Right hindlimb (tissue), 1 donor: ENCODE measurements around the gene VWA2.

Experiments used
- DNase-seq: peaks from one replicate; pipeline ENCODE4 v3.0.0-alpha.2; 2018

The VWA2 gene

GRCh38 chr10:114278140-114278883, 39.3 kb downstream of the VWA2 start:
- no peak for DNase-seq

DNA sequence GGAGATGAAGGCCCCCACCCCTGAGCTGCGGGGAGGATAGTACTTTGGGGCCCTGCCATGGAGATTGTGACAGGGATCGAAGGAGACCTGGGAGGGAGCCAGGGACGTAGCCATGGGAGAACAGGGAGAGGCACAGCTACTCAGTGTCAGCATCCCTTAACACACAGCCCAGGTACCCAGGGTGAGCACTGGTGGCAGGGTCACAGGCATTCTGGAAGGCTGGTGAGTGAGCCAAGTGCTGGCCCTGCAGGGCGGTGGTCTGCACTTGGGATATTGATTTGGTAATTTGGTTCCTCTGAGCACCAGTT, 39.8 kb downstream of the VWA2 start:
- DNase-seq: no peak

- DNase-seq: no peak
These were observed 40.2 kb downstream of the VWA2 start for GRCh38 chr10:114279289-114279688.

GRCh38 chr10:114279901-114280644, 41.0 kb downstream of the VWA2 start:
- no peak for DNase-seq

DNA sequence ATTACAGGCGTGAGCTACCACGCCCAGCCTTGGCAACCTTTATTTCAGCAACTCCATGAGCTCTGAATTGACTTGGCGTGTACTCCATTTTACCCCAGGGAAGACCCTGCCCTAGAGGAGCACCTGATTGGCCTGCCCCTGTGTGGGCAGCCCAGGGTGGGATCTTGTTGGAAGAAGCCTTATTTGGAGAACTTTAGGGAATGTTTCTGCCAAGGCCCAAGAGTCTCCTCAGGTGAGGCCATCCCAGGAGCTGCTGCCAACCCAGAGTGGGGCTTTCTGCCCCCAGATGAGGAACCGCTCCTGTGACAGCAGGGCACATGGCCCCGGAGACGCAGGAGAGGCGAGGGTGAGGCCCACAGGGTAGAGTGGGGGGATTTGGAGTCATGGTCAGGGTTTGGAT, 42.0 kb downstream of the VWA2 start:
- DNase-seq: no peak

DNA sequence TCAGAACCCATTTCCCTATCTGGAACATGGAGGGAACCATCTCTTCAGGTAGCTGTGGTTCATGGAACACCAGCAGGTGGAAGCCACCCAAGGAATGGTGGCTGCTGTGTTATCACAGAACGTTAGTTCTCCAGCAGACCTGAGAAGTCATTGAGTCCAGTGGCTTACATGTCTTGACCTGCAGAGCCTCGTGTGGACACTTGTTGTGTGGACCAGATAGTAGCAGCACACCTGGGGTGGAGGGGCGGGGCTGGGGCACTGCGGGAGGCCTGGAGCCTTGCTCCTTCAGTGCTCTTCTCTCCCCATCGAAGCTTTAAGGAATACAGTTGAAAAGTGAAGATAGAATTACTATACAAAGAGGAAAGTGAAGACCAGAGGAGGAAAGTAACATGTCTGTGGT, 42.4 kb downstream of the VWA2 start:
- no peak for DNase-seq

DNA sequence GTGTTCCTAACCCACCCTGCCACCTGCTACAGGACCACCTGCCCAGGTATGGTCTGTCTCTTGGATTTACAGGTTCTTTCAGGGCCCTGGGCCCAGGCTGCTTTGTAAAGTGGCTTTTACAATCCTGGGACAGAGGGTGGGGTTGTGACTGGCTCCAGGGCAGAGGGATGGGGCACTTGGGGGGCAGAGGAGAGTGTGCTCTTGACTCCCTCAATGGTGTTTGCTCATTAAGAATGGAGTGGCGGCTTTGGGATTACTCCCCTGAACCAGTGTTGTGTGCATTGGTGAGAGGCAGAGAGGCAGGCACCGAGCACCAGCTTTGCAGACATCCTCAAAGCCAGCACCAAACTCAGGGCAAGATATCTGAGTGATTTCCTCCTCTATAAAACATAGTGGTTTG, 43.5 kb downstream of the VWA2 start:
- no peak for DNase-seq

DNA sequence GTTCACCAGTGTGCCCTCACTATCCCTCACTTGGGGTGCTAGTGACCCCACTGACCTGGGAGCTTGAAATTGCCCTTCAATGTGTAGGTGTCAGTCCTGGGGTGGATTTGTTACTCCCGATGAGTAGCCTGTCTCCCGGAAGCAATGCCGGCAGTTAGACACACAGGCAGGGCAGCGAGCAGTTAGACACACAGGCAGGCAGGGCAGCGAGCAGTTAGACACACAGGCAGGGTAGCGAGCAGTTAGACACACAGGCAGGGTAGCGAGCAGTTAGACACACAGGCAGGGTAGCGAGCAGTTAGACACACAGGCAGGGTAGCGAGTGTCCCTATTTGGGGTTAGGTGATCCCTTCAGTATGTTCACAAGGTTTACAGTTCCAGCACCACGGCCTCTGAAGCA, 44.0 kb downstream of the VWA2 start:
- no peak for DNase-seq

DNA sequence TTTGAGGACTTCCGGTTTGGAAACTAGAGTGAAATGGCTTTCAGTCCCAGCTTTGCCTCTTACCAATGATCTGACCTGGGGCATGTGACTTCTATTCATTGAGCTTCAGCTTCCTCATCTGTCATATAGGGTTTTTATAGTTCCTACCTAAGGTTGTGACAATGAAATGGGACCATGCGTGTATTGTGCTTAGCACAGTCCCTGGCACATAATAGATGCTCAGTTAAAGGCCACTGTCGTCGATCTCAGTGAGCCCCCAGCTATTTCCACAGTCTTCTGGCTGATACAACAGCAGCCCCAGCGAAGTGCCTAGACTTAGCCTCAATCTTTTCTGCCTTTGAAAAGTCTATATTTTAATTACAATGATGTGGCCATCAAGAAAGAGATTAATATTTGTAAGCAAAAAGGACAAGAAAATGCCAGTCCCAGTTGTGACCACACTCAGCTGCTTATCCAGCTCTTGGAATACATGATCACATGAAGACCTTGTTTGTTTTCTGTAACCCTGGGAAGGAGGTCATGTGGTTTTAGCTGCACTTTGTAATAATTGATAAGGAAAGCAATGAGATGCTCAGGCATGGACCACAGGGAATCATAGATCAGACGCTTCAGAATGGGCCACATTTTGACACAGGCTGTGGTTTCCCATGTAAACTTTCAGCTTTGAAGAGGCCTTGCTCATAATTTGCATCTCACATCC, 44.6 kb downstream of the VWA2 start:
- no peak for DNase-seq

GRCh38 chr10:114284346-114285071, 45.5 kb downstream of the VWA2 start:
- no peak for DNase-seq

DNA sequence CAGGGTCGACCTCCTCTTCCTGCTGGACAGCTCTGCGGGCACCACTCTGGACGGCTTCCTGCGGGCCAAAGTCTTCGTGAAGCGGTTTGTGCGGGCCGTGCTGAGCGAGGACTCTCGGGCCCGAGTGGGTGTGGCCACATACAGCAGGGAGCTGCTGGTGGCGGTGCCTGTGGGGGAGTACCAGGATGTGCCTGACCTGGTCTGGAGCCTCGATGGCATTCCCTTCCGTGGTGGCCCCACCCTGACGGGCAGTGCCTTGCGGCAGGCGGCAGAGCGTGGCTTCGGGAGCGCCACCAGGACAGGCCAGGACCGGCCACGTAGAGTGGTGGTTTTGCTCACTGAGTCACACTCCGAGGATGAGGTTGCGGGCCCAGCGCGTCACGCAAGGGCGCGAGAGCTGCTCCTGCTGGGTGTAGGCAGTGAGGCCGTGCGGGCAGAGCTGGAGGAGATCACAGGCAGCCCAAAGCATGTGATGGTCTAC, 46.9 kb downstream of the VWA2 start:
- DNase-seq: no peak

- no peak for DNase-seq
These were observed 47.9 kb downstream of the VWA2 start for GRCh38 chr10:114286921-114287320.

DNA sequence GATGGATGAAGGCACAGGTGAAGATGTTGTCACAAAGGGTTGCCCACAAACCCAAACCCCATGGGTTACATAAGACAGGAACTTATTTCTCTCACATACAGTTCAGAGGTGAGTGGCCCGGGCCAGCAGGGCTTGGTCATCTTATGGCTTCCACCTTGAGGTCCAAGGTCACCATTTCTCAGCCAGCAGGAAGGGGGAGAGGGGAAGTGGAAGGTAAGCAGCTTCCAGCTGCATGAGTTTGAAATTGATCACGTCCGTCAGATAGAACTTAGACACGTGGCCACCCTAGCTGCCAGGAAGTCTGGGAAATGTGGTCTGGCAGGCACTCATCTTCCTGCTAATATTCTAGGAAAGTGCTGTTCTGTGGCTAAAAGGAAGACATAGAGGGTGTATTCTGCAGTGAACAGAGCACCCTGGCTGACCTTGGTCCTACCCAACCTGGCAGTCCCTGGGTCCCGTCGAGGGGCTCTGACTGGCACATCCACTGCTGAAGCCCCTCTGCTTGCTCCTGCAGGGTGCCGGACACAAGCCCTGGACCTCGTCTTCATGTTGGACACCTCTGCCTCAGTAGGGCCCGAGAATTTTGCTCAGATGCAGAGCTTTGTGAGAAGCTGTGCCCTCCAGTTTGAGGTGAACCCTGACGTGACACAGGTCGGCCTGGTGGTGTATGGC, 49.5 kb downstream of the VWA2 start:
- DNase-seq: no peak

DNA sequence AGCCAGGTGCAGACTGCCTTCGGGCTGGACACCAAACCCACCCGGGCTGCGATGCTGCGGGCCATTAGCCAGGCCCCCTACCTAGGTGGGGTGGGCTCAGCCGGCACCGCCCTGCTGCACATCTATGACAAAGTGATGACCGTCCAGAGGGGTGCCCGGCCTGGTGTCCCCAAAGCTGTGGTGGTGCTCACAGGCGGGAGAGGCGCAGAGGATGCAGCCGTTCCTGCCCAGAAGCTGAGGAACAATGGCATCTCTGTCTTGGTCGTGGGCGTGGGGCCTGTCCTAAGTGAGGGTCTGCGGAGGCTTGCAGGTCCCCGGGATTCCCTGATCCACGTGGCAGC, 50.0 kb downstream of the VWA2 start:
- DNase-seq: no peak

- DNase-seq: no peak
These were observed 51.0 kb downstream of the VWA2 start for GRCh38 chr10:114290038-114290437.

GRCh38 chr10:114291076-114291475, 52.0 kb downstream of the VWA2 start:
- DNase-seq: no peak

GRCh38 chr10:114291516-114291915, 52.5 kb downstream of the VWA2 start:
- no peak for DNase-seq

GRCh38 chr10:114293075-114293474, 54.0 kb downstream of the VWA2 start:
- DNase-seq: no peak

DNA sequence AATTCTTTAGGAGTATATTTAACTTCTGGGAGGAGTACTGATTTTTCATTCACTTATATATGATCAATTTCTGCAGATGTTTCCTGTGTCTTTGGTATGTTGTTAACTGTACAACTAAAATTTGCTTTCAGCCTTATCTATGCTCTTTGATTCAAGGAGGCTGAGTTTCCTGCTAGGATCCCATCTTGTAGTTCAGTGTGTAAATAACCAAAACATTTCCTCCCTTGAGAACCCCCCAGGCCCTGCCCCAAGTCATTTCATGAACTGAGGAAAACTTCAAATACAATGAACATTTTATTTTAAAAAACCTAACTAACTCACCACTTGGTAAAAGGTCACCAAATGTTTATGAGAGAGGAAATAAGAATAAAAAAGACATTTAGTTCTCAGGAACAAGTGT, 55.5 kb downstream of the VWA2 start:
- DNase-seq: no peak

GRCh38 chr10:114295393-114295792, 56.3 kb downstream of the VWA2 start:
- no peak for DNase-seq

DNA sequence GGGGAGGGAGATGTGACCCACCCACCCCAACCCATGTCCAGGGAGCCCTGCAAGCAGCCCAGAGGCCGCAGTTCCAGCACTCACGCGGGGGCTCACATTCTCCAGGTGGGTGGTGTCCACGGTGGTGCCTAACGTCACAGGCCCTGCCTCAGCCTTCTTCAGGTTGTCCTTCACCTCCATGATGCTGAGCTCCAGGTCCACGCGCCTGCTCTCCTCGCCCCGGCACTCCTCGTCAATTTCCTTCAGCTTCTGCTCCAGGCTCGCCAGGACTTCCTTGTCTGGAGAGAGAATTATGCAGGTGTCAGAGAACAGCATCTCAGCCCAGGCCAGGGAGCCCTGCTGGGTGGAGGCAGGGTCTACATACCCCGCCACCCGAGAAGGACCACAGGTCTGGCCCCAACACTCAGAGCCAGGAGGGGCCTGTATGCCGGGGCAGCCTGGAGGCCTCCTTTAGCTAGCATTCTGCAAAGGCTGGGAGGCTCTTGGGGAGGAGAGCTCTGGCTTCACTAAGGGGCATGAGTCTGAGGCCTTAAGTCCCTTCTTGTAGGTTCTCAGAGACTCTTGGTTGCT, 58.2 kb downstream of the VWA2 start:
- DNase-seq: no peak

- DNase-seq: no peak
These were observed 61.1 kb downstream of the VWA2 start for GRCh38 chr10:114300036-114300645.
